Activated T-cell treated with anti-CD3 and anti-CD28 coated beads, Interleukin-2, amount 50 U/mL, for 72 hours (primary cell): Measurements from ENCODE around the gene ADCY10. TPM values are rescaled to one million over a fixed set of nuclear protein-coding genes. Genes with fewer than 3 reads are reported as not detected.
"Not testable (repeated sequence)": the region's sequence is repeated elsewhere in the genome, so short reads cannot be mapped to it uniquely, and the experiment has no call there.

Experiments used
- ATAC-seq, 2 donors: fragments of 150-1000 bp; cut with Tn5 transposase; replicated peaks in 1 of 2; 2 replicates each; pipeline ENCODE4 v1.10.0; 2021; ENCODE audit warnings: moderate library complexity in 2 of 2, mild to moderate bottlenecking in 1 of 2
- DNase-seq, 2 donors: peaks; one replicate each; pipeline ENCODE4 v3.0.0; 2021 to 2022; ENCODE audit warnings: mixed read lengths in 1 of 2
- H3K27ac Mint-ChIP-seq: one replicate; pipeline ENCODE4 v1.8.0; 2022; ENCODE audit warnings: mild to moderate bottlenecking, moderate library complexity, mixed read lengths
- H3K27me3 Mint-ChIP-seq: one replicate; pipeline ENCODE4 v1.8.0; 2022; ENCODE audit warnings: low read depth, mixed read lengths
- H3K36me3 Mint-ChIP-seq, 2 donors: one replicate each; pipeline ENCODE4 v1.8.0; 2022; ENCODE audit warnings: mixed read lengths in 2 of 2, mild to moderate bottlenecking in 1 of 2; ENCODE audit not compliant: insufficient read depth in 2 of 2
- H3K4me1 Mint-ChIP-seq: one replicate; pipeline ENCODE4 v1.8.0; 2022; ENCODE audit warnings: low read depth, mixed read lengths
- H3K4me3 Mint-ChIP-seq, 2 donors: one replicate each; pipeline ENCODE4 v1.8.0; 2022; ENCODE audit warnings: mild to moderate bottlenecking in 2 of 2, mixed read lengths in 2 of 2, moderate library complexity in 2 of 2
- H3K9me3 Mint-ChIP-seq, 2 donors: one replicate each; pipeline ENCODE4 v1.8.0; 2022; ENCODE audit warnings: mixed read lengths in 2 of 2
- total RNA-seq, 2 donors: library from RNA; stranded (reverse); gene quantifications; one replicate each; pipeline ENCODE4 v1.2.3, GENCODE V29; 2022

ADCY10 gene
- total RNA-seq, 2 donors from 2014 or later, result 0.07 to 0.12 TPM

DNA sequence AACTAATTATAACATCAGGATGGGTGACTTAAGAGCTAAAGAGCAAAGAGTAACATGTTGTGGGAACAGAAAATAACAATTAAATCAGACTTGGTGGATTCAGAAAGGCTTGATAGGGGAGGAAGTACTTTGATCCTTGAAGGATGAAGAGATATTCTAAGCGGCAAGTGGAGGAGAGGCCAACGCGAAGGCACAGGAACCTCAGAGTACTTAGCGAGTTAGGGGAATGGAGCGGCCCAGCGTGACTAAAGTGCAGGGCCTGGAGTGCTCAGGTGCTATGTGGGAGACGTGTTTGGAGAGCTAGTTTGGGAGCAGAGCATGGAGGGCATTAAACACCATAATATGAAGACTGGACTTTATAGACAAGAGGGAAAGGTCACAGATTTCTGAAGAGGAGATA lies 64.3 kb downstream of the ADCY10 start:
- Mint-ChIP-seq H3K27ac (no peak overlapping the region), H3K4me1 (no peaks in the 10 kb centered on the region), H3K4me3 (no peak overlapping the region), H3K27me3 (no peaks in the 10 kb centered on the region), H3K9me3 (no peaks in the 10 kb centered on the region), H3K36me3 (no peaks in the 10 kb centered on the region)
- DNase-seq (no peak), ATAC-seq (no peak)

GRCh38 chr1:167842872-167843271 lies 71.1 kb downstream of the ADCY10 start:
- H3K9me3 Mint-ChIP-seq, result peaks cover 0 to 3% of the 10 kb centered on the region in 2 donors
- DNase-seq, result no peak
- H3K27me3 Mint-ChIP-seq, result peaks cover 10% of the 10 kb centered on the region
- ATAC-seq, result no peak
- H3K4me3 Mint-ChIP-seq, result no peak overlapping the region
- no peaks in the 10 kb centered on the region for H3K36me3 Mint-ChIP-seq
- no peak overlapping the region for H3K27ac Mint-ChIP-seq
- H3K4me1 Mint-ChIP-seq, result no peaks in the 10 kb centered on the region

DNA sequence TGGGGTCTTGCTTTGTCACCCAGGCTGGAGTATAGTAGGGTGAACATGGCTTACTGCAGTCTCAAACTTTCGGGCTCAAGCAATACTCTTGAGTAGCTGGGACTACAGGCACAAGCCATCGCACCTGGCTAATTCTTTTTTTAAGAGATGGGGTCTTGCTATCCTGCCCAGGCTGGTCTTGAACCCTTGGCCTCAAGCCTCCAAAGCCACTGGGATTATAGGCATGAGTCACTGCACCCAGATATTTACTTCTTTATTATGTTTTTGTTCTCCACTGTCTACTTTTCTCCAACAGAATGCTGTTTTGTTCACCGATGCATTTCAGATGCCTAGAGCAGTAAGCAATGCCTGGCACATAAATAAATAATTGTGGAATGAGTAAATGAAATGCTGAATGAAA lies 72.4 kb downstream of the ADCY10 start:
- Mint-ChIP-seq H3K9me3 (peaks cover 0 to 3% of the 10 kb centered on the region in 2 donors), H3K4me1 (no peaks in the 10 kb centered on the region), H3K27me3 (peaks cover 10% of the 10 kb centered on the region), H3K36me3 (no peaks in the 10 kb centered on the region), H3K4me3 (no peak overlapping the region), H3K27ac (no peak overlapping the region)
- DNase-seq (no peak), ATAC-seq (no peak)

DNA sequence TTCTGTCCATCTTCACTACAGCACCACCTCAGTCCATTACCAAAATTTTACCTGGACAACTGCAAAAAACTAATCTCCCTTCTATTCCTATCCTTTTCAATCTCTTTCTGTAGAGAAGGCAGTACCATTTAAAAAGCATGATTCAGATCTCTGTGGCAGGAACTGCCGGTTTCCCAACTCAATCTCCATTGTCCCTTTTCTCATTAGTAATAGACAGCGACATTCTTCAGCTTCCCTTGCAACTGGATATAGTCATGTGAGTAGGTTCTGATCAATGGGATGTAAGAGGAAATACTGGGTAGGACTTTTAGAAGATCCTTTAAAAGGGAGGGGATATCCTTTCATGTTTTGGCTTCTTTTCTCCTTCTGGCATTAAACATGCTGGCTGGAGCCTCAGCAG lies 74.9 kb downstream of the ADCY10 start:
- DNase-seq (no peak), ATAC-seq (no peak)
- H3K9me3 Mint-ChIP-seq, result peaks cover 0 to 3% of the 10 kb centered on the region in 2 donors
- no peaks in the 10 kb centered on the region for H3K36me3 Mint-ChIP-seq
- H3K4me3 Mint-ChIP-seq, result no peak overlapping the region
- no peaks in the 10 kb centered on the region for H3K4me1 Mint-ChIP-seq
- H3K27me3 Mint-ChIP-seq, result peaks cover 15% of the 10 kb centered on the region
- no peak overlapping the region for H3K27ac Mint-ChIP-seq

GRCh38 chr1:167837326-167837725 lies 76.6 kb downstream of the ADCY10 start:
- H3K4me1 Mint-ChIP-seq, result no peaks in the 10 kb centered on the region
- H3K9me3 Mint-ChIP-seq, result peaks cover 0 to 3% of the 10 kb centered on the region in 2 donors
- H3K27me3 Mint-ChIP-seq, result peaks cover 15% of the 10 kb centered on the region
- no peak overlapping the region for H3K27ac Mint-ChIP-seq
- H3K4me3 Mint-ChIP-seq, result no peak overlapping the region
- ATAC-seq, result no peak
- no peaks in the 10 kb centered on the region for H3K36me3 Mint-ChIP-seq
- DNase-seq, result no peak

- Mint-ChIP-seq H3K9me3 (peaks cover 0 to 3% of the 10 kb centered on the region in 2 donors), H3K27me3 (peaks cover 15% of the 10 kb centered on the region), H3K36me3 (no peaks in the 10 kb centered on the region), H3K4me3 (no peak overlapping the region), H3K27ac (no peak overlapping the region), H3K4me1 (no peaks in the 10 kb centered on the region)
- no peak for DNase-seq
- no peak for ATAC-seq
Measured at GRCh38 chr1:167836197-167836596, 77.7 kb downstream of the ADCY10 start.

DNA sequence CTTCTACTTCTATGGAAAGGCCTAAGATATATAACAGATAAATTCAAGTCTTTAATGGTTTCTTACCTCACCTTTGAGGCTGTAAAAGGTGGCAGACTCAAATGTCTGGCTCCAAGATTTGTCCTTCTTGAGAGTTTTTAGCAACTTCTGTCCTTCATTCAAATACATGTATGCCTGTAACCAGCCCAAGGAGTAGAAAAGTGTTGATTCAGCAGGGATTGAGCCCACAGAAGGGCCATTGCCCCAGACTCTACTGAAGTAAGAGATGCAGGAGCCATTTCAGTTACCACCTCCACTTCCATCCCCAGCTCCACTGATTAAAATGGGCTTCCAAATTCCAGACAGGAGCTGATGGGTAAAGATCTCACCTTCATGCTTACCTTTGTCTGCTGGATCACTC lies 80.0 kb downstream of the ADCY10 start:
- no peak overlapping the region for H3K4me3 Mint-ChIP-seq
- H3K27ac Mint-ChIP-seq, result no peak overlapping the region
- H3K4me1 Mint-ChIP-seq, result no peaks in the 10 kb centered on the region
- peaks cover 0 to under 1% of the 10 kb centered on the region in 2 donors for H3K9me3 Mint-ChIP-seq
- no peaks in the 10 kb centered on the region for H3K36me3 Mint-ChIP-seq
- ATAC-seq (no peak), DNase-seq (no peak)
- peaks cover 13% of the 10 kb centered on the region for H3K27me3 Mint-ChIP-seq

DNA sequence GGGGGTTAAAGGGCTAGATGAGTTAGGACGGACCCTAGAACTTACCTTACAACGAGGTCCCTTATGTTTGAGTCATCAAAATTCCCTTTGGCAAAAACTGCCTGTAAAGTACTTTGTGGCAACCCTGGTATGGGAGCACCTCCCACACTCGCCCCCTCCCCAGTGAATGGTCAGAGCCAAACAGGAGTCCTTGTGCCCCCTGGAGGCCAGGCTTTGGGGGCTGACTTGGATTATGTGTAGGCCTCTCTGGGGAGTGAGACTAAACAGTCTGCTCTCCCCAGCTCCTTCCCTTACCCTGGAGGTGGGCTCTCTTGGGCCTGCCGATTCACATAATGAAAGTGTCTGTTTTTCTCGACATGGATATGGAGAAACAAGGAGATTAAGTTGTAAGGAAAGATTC lies 81.2 kb downstream of the ADCY10 start:
- peaks cover 5% of the 10 kb centered on the region for H3K27me3 Mint-ChIP-seq
- no peaks in the 10 kb centered on the region for H3K36me3 Mint-ChIP-seq
- H3K4me1 Mint-ChIP-seq, result no peaks in the 10 kb centered on the region
- ATAC-seq (no peak), DNase-seq (no peak)
- no peak overlapping the region for H3K27ac Mint-ChIP-seq
- no peaks in the 10 kb centered on the region for H3K9me3 Mint-ChIP-seq
- no peak overlapping the region for H3K4me3 Mint-ChIP-seq

GRCh38 chr1:167830668-167831067 lies 83.3 kb downstream of the ADCY10 start:
- H3K9me3 Mint-ChIP-seq, H3K36me3 Mint-ChIP-seq, ATAC-seq, H3K4me3 Mint-ChIP-seq, H3K4me1 Mint-ChIP-seq, DNase-seq, H3K27me3 Mint-ChIP-seq, H3K27ac Mint-ChIP-seq: not testable (repeated sequence)

DNA sequence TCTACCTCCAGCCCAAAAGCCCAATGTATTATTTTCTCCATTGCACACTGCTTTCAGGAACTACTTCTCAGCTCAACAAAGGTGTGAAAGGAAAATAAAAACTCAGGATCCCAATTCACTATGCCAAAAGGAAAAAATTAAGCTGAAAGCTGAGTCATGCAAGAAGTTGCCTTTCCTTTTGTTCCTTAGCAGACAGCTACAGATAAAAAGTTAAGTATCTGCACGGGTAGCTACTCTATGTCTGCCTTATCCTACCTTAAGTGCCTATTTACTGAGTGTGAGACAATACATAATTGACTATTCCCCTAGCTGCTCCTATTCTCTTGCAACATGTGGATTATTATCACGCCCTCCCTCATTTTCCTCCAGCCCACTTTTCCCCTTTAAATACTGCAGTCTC lies 84.1 kb downstream of the ADCY10 start:
- ATAC-seq, result no peak

GRCh38 chr1:167826127-167826526 lies 87.8 kb downstream of the ADCY10 start:
- Mint-ChIP-seq H3K36me3 (no peaks in the 10 kb centered on the region), H3K4me1 (no peaks in the 10 kb centered on the region), H3K27me3 (peaks cover 3% of the 10 kb centered on the region), H3K27ac (no peak overlapping the region), H3K9me3 (no peaks in the 10 kb centered on the region), H3K4me3 (no peak overlapping the region)
- DNase-seq (no peak), ATAC-seq (no peak)

More for the DNA sequence above, 84.1 kb downstream of the ADCY10 start:
- Mint-ChIP-seq H3K4me3 (no peak overlapping the region), H3K4me1 (no peaks in the 10 kb centered on the region), H3K27me3 (peaks cover 5% of the 10 kb centered on the region), H3K9me3 (no peaks in the 10 kb centered on the region), H3K36me3 (no peaks in the 10 kb centered on the region), H3K27ac (no peak overlapping the region)
- no peak for DNase-seq

GRCh38 chr1:167825419-167826079 lies 88.4 kb downstream of the ADCY10 start:
- DNase-seq (no peak), ATAC-seq (no peak)
- Mint-ChIP-seq H3K27ac (no peak overlapping the region), H3K4me3 (no peak overlapping the region), H3K27me3 (peaks cover 9% of the 10 kb centered on the region), H3K4me1 (no peaks in the 10 kb centered on the region), H3K36me3 (no peaks in the 10 kb centered on the region), H3K9me3 (no peaks in the 10 kb centered on the region)

DNA sequence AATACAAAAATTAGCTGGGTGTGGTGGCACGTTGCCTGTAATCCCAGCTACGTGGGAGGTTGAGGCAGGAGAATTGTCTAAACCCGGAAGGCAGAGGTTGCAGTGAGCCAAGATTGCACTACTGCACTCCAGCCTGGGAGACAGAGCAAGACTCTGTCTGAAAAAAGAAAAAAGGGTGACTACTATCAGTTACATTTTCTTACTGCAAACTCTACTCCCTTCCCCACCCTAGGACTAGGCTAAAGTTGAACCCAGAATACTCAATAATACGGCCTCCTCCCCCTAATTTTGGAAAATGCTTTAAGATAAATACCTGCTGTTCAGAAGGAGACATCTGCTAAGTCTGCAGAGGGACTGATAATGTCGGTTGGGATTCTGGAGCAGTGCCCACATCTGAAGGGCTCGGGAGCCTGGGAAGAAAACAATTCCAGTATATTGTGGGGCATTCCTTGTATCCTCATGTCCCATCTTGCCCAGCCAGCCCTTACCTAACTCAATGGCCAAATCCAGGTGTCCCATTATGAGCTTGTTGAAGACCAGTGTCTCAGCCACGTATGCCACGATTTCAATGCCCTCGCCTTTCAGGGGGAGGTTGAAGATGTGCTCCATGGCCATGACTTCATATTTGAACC lies 89.7 kb downstream of the ADCY10 start:
- Mint-ChIP-seq H3K4me3 (no peak overlapping the region), H3K27ac (no peak overlapping the region), H3K4me1 (peaks cover 6% of the 10 kb centered on the region), H3K36me3 (peaks cover 3 to 4% of the 10 kb centered on the region in 2 donors), H3K9me3 (peaks cover 0 to 2% of the 10 kb centered on the region in 2 donors), H3K27me3 (peaks cover 11% of the 10 kb centered on the region)
- ATAC-seq, result no peak
- DNase-seq, result no peak
